Measurements from ENCODE around the gene CAB39. TPM values are rescaled to one million over a fixed set of nuclear protein-coding genes. Genes with fewer than 3 reads are reported as not detected.

CAB39 gene
- total RNA-seq (2021; ENCODE audit: unreplicated experiment), result 39.9 TPM
- polyA plus RNA-seq (2012; ENCODE audit: insufficient read length), result 24.9 TPM
- percentile 86 among the genes with signal in this experiment for Bru-seq, nascent RNA
- percentile 80 among the genes with signal in this experiment for BruChase-seq, experiment 1, labeled RNA remaining after a 2-hour chase
- percentile 84 among the genes with signal in this experiment for BruChase-seq, experiment 2, labeled RNA remaining after a 6-hour chase
- long read RNA-seq, transcript CAB39-201 (9 exons, 3,826 nt), result major isoform, 186 of 211 reads
- long read RNA-seq, partial matches to known transcripts, result 10 of 211 reads
- long read RNA-seq, other reads (novel, unspliced or antisense), result 13 of 211 reads

- ChIA-PET POLR2A (interaction anchor here (0.6 kb wide), 1 partner anchor 117 kb away, joined by 3 read pairs; no protein-coding TSS in a partner anchor), CTCF (no interaction called here)
- BruUV-seq (replicated peaks), result no TSS peak
- peak within 1 kb of the TSS; percentile 89 for H3K27ac ChIP-seq (ENCODE audit: low read length)
- DNase-seq (ENCODE audit: low read depth, low spot score) (no peak), ATAC-seq (peak; percentile 95)
- peaks cover 16% of the 10 kb centered on the region for H3K4me1 ChIP-seq (ENCODE audit: control insufficient read depth, insufficient read depth, low read length)
- in situ Hi-C loops (cut with HindIII; ENCODE audit: low pct_unique_long_range_greater_than_20kb, low sequenced_read_pairs) (no loop called here), intact Hi-C loops (cut with micrococcal nuclease; ENCODE audit: unreplicated experiment) (loop anchor here (10.0 kb wide), 1 partner anchor 82 kb away; no protein-coding TSS in a partner anchor)
- peak within 1 kb of the TSS; percentile 82 to 88 for H3K4me3 ChIP-seq (ENCODE audit: low read depth in 2 of 2, low read length in 2 of 2)
- TF ChIP-seq REST (IDR thresholded peaks at IDR 0.05; ENCODE audit: insufficient read depth in 1 of 2, low read depth in 2 of 2, low read length in 1 of 2) (no peak), POLR2AphosphoS5 (IDR thresholded peaks at IDR 0.05; ENCODE audit: low read depth, low read length) (peak; percentile 55), TCF7L2 (IDR thresholded peaks at IDR 0.05; ENCODE audit: low read depth, low read length) (0 out of 2 replicates have a peak, but pooled peaks have one; percentile 22), SIN3A (IDR thresholded peaks at IDR 0.05; ENCODE audit: borderline replicate concordance, insufficient read depth, low read depth, low read length) (peak; percentile 81; the same call in 1 of the 2 replicates), CTCF (IDR thresholded peaks at IDR 0.05) (peak; percentile 97)
- no peaks in the 10 kb centered on the region for H3K27me3 ChIP-seq (ENCODE audit: control insufficient read depth, insufficient read depth, low read length)
- H3K9me3 ChIP-seq (ENCODE audit: control insufficient read depth, insufficient read depth, low read depth, low read length), result no peaks in the 10 kb centered on the region
- no peaks in the 10 kb centered on the region; the same call in 1 of the 2 replicates for H3K36me3 ChIP-seq (ENCODE audit: control insufficient read depth, insufficient read depth, low read length)
Observed at GRCh38 chr2:230712443-230713330, at the start of gene CAB39. Gene CAB39 (plus strand): TSS chr2:230712842. CDS start chr2:230760002, 47,160 bp downstream.

GRCh38 chr2:230664128-230664527, 48.5 kb upstream of the CAB39 start:
- H3K27me3 ChIP-seq (ENCODE audit: control insufficient read depth, insufficient read depth, low read length), result no peaks in the 10 kb centered on the region
- ChIA-PET POLR2A (no interaction called here), CTCF (interaction anchor here (0.7 kb wide), 1 partner anchor 135 kb away, joined by 3 read pairs; no protein-coding TSS in a partner anchor)
- no TSS peak for BruUV-seq (replicated peaks)
- no peaks in the 10 kb centered on the region for H3K4me1 ChIP-seq (ENCODE audit: control insufficient read depth, insufficient read depth, low read length)
- H3K36me3 ChIP-seq (ENCODE audit: control insufficient read depth, insufficient read depth, low read length), result no peaks in the 10 kb centered on the region
- no peak overlapping the region for H3K27ac ChIP-seq (ENCODE audit: low read length)
- no peak overlapping the region for H3K4me3 ChIP-seq (ENCODE audit: low read depth in 2 of 2, low read length in 2 of 2)
- in situ Hi-C loops (cut with HindIII; ENCODE audit: low pct_unique_long_range_greater_than_20kb, low sequenced_read_pairs) (no loop called here), intact Hi-C loops (cut with micrococcal nuclease; ENCODE audit: unreplicated experiment) (no loop called here)
- DNase-seq (ENCODE audit: low read depth, low spot score), result no peak
- ATAC-seq, result 0 out of 2 replicates have a peak, but pooled peaks have one; percentile 33
- no peaks in the 10 kb centered on the region for H3K9me3 ChIP-seq (ENCODE audit: control insufficient read depth, insufficient read depth, low read depth, low read length)
- TF ChIP-seq SIN3A (IDR thresholded peaks at IDR 0.05; ENCODE audit: borderline replicate concordance, insufficient read depth, low read depth, low read length) (no peak), CTCF (IDR thresholded peaks at IDR 0.05) (no peak), POLR2AphosphoS5 (IDR thresholded peaks at IDR 0.05; ENCODE audit: low read depth, low read length) (no peak), TCF7L2 (IDR thresholded peaks at IDR 0.05; ENCODE audit: low read depth, low read length) (no peak), REST (IDR thresholded peaks at IDR 0.05; ENCODE audit: insufficient read depth in 1 of 2, low read depth in 2 of 2, low read length in 1 of 2) (no peak)
